Measurements from ENCODE around the gene SLMAP. TPM values are rescaled to one million over a fixed set of nuclear protein-coding genes. Genes with fewer than 3 reads are reported as not detected.
A peak's percentile ranks its signal among the peaks of the same experiment; 100 is the strongest.

SLMAP gene
- total and polyA plus RNA-seq, 2 of the 13 experiments (the other 11 are each of a cell fraction or from before 2014, with no cell fraction given): 24.0 to 48.3 TPM

- TF ChIP-seq ZUFSP (CRISPR knock-in tag; IDR thresholded peaks at IDR 0.05; ENCODE audit: borderline replicate concordance): no peak
- no peak for TF ChIP-seq ZNF709 (CRISPR knock-in tag; IDR thresholded peaks at IDR 0.05)
- TF ChIP-seq HCFC1 (IDR thresholded peaks at IDR 0.05; ENCODE audit: low read depth, low read length): no peak
- no peak for TF ChIP-seq ZNF768 (CRISPR knock-in tag; IDR thresholded peaks at IDR 0.05)
- peak; percentile 60 to 69 for TF ChIP-seq MAFK (conservative IDR thresholded peaks at IDR 0.05 in 1 of 2, IDR thresholded peaks at IDR 0.05 in 1 of 2; ENCODE audit: low read length in 2 of 2)
- TF ChIP-seq ZNF280D (CRISPR knock-in tag; IDR thresholded peaks at IDR 0.05): no peak
- TF ChIP-seq SOX13 (IDR thresholded peaks at IDR 0.05): no peak
- TF ChIP-seq SOX13 (CRISPR knock-in tag; conservative IDR thresholded peaks at IDR 0.05 in 1 of 2, IDR thresholded peaks at IDR 0.05 in 1 of 2): peak in 1 of 2 experiments; percentile 84; a peak in 1 of 4 replicates
- no peak for TF ChIP-seq PRDM15 (CRISPR knock-in tag; IDR thresholded peaks at IDR 0.05)
- no peak for TF ChIP-seq HBP1 (CRISPR knock-in tag; IDR thresholded peaks at IDR 0.05; ENCODE audit: low read depth)
- no peak for TF ChIP-seq ZSCAN5A (CRISPR knock-in tag; IDR thresholded peaks at IDR 0.05; ENCODE audit: borderline replicate concordance)
- no peak for TF ChIP-seq ZNF17 (CRISPR knock-in tag; IDR thresholded peaks at IDR 0.05)
- TF ChIP-seq JDP2 (CRISPR knock-in tag; IDR thresholded peaks at IDR 0.05; ENCODE audit: borderline replicate concordance): no peak
- no peak for TF ChIP-seq GLMP (CRISPR knock-in tag; IDR thresholded peaks at IDR 0.05; ENCODE audit: borderline replicate concordance)
- no peak for TF ChIP-seq TP53 (CRISPR knock-in tag; conservative IDR thresholded peaks at IDR 0.05)
- TF ChIP-seq FLYWCH1 (CRISPR knock-in tag; IDR thresholded peaks at IDR 0.05): no peak
Observed at GRCh38 chr3:57974796-57975388, 218.8 kb downstream of the SLMAP start (continued).
